DMS153 (cell line): Measurements from ENCODE around the gene RNLS.

ENCODE experiments used
- DNase-seq: peaks from one replicate; lab custom pipeline; 2025; lab: John Stamatoyannopoulos, UW

The RNLS gene

GRCh38 chr10:88474884-88475844, 108.0 kb downstream of the RNLS start:
- no peak for DNase-seq

DNA sequence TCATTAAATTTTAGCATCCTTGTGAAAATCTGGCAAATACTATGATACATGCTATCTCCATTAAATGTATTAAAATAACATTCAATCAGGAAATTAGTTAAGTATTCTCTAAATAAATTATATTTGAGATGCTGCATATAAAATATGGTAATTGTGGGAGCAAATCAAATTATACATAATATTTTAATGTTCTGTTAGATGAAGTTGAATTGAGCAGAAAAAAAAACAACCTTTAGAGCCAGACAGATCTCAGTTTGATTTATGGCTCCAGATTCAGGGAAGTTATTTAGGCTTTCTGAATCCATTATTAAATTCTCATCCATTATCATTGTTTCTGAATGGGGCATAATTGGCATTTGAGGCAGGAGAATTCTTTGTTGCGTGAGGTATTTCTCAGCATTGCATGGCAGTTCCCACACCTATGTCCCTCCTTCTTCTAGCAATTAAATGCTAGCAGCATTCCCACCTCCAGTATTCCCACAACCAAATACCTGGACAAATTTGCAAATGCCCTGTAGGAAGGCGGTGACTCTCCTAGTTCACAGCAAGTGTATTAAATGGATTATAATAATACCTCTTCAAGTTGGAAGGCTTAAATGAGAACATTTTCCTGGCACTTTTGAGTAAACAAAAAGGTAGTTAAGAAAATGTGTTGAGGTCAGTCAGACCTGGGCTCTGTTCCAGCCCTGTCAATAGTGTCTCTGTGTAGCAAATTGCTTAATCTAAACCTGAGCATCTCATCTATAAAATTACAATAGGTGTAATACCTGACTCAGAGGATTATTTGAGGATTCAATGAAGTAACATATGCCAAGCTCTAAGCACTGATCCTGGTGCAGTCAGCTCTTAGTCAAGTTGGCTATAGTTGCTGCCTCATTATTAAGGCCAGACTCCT, 108.9 kb downstream of the RNLS start:
- DNase-seq: peak; percentile 97

DNA sequence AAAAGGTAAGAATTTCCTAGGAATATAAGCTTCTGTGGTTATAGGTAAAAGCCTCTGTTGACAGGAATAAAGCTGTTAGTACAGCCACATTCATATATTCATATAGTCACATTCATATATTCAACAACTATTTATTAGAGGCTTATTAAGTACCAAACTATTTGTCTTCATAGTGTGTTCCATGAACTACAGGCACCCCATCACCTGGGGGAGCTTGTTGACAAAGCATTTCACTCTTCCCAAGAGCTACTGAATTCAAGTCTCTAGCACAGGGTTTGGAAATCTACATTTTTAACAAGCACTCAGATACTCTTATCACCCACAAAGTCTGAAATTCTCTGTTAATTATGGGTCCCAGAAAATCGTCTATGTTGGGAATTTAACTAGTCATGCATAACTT, 110.6 kb downstream of the RNLS start:
- no peak for DNase-seq

DNA sequence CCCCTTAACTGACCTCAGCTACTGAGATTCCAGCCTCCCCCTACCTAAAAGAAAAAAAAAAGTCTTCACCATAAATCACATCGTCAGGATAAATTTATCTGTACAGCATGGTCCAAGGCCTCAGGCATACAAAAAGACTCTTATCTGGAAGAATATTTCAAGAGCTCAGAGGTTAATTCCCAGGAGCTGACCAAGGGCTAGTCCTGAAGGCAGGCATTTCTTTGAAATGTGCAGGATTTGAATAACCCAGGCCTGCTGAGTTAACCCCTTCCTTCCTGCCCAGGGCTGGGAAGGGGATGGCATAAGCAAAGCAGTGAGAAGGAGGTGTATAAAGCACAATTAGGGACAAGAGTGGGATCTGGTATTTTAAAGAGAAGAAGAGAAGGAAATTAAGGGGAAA, 111.2 kb downstream of the RNLS start:
- DNase-seq: no peak

DNA sequence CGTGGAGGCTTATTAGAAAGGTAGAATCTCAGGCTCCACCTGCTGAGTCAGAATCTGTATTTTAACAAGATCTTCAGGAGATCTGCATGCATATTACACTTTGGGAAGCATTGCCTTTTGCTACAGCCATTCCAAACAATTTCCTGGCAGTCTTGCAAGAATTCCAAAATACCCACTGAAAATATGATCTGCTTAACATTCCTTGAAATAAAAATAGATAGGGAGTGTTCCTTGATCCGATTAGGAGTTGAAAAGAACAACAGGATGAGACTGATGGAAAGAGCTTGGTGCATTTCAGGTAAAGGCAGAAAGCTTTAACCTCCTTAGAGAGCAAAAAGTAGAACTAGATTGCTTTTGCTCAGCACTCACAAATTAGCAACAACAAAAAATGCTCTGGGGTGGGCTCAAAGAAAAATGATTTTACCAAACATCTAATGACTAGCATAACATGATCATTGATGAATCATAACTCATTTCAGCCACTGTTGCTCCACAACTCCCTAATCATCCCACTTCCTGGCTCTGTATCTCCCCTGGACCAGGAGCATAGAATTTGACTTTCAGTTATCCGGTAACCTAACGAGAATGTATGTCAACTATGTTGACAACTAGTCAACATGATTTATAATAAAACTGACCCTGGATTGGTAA, 115.2 kb downstream of the RNLS start:
- DNase-seq: no peak

GRCh38 chr10:88466786-88467185, 116.3 kb downstream of the RNLS start:
- DNase-seq: no peak

DNA sequence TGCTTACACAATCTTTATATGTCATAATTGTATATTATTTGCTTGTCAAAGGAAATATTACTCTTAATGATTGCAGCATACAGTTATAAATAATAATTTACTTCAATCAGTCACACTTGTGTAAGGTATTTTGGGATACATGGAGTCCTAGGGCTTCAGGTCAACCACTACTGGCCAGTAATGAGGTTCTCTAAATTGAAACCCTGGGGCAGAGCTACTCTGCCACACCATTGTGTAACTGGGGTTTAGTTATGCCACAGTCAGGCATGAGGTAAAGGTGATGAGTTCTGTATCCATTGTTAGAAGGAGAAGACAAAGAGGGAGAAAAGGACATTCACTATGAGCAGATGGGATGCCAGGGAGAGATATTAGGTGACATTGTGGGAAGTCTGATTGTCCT, 117.4 kb downstream of the RNLS start:
- no peak for DNase-seq

DNA sequence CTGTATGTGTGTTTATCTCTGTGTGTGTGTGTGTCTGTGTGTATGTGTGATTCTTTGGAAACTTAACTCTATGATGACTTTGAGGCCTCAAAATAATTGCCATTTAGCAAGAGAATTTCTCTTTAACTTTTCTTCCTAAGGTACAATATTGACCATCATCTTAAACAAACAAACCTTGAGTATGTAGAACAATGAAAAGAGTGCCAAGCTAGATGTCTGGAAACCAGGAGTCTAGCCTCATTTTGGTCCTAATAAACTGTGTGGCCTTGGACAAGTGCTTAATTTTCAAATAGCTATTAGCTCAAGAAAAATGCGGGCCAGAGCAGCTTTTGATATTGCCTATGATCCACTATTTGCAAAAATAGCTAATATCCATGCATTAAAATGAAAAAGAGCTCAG, 119.3 kb downstream of the RNLS start:
- no peak for DNase-seq

GRCh38 chr10:88461426-88461825, 121.7 kb downstream of the RNLS start:
- no peak for DNase-seq

- no peak for DNase-seq
These were observed 123.6 kb downstream of the RNLS start for GRCh38 chr10:88459530-88459929.

- no peak for DNase-seq
These were observed 124.9 kb downstream of the RNLS start for GRCh38 chr10:88458209-88458608.

DNA sequence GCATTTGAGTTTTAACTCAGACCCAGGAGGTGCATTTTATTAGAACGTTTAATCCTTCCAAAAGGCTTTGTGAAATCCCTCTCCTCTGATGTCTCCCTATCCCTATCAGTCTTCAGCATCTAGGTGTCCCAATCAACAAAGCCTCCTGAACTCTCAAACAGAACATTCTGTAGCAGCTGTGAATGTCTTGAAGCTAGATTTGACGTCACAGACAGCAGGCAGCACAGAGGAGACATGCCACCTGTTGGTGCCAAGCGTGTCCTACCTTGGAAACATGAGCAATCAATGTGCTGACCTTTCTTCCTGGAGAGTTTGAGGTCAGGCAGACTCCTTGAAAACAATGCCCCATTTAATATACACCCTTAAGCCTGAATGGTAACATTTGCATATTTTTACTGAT, 125.5 kb downstream of the RNLS start:
- DNase-seq: no peak

DNA sequence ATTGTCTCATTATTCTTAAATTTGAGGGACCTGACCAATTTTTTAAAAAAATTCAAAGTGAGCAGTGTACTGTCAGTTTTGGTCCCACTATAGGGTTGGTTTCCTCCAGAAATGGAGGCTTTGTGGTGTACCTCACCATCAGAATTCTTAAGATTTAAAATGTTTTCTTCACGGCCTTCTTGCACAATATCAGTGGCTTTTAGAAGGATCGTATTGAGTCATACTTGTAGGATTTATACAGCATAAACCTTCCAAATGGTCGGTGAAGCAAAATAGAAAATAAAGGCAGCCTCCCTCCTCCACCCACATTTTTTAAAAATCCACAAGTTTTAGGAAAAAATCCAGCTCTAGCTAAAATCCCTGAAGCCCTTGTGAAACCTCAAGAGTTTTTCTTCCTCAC, 126.4 kb downstream of the RNLS start:
- DNase-seq: no peak

- DNase-seq: no peak
These were observed 127.3 kb downstream of the RNLS start for GRCh38 chr10:88455831-88456230.

DNA sequence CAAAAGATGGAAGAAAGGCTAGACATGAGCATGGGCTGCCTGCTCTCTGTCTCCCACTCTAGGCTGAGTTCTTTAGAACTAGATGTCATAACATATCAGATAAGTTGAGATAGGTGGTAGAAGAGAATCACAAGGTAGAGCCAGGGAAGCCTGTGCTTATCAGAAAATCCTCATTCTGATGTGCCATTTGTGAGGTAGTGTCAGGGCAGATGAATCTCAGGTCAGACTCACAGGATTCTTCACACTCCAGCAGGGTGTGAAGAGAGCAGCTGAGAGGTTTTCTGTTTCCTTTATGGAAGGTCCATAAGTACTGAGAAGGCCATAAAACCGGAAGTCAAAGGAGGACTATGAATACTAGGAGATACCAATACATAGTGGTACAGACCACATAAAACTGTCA, 132.9 kb downstream of the RNLS start:
- DNase-seq: no peak

DNA sequence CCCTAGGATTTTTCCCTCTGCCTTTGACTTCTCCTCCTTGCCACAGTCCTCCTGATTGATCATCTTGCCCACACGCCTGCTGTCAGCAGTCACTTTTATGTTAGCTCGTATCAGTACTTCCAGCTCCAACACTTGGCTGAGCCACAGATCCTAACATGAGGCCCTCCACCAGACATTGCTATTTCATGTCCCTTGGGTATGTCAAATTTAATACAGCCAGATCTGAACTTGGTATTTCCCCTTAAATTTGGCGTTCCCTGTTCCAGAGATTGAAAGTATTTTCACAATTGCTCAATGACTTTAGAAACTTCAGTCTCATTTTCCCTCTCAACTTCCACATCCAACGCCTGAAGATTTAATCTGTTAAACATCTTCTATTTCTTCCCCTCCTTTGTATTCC, 140.4 kb downstream of the RNLS start:
- no peak for DNase-seq

DNA sequence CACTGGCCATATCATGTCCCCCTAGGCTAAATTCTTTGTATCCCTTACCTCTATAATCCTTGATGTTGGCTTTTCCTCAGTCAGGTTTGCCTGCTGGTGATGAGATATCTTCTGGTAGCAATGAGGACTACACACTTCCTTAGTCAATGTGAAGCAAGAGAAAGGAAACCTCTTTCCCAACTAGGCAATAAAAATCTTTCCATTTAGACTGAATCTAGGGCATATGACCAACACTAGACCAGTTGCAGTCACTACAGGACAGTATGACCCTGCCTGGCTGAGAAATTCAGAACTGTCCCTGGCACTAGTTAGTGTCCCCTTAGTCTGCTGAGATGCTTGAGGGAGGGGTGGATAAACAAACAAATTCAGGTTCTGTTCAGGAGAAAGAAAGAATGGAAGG, 142.6 kb downstream of the RNLS start:
- DNase-seq: no peak

DNA sequence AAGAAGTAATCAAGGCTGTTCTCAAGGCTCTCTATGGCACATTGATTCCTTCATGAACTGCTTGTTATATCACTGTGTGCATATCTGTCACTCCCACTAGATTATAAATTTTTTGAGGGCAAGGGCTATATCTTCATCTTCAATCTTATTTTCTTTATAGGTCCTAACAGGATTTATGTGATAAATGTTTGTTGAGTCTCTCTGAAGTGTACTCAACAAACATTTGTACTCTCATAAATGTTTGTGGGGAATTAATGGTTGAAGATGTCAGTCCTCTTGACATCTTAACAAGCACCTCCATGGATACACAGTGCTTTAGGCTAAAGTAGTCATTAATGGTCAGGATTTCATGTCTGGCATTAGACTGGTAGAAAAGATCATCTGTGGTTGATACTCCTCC, 143.2 kb downstream of the RNLS start:
- peak; percentile 31 for DNase-seq

DNA sequence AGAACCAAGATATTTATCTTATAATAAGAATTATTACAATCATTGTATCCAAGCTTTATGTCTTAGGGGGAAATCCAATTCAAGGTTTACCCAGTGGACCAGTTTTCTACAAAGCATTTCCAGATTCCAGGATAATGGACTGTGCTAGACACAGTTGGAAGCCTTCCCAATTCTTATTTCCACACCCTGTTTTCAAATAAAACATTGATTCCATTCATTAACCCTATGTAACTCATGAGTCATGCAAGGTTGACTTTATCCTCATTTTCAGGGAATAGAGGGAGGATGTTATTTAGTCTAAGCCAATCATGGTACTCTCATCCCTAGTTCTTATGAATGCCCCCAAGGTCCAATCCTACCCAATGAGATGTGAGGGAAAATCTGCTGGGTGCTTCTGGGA, 145.7 kb downstream of the RNLS start:
- peak; percentile 6 for DNase-seq

- no peak for DNase-seq
These were observed 149.4 kb downstream of the RNLS start for GRCh38 chr10:88433565-88434186.

DNA sequence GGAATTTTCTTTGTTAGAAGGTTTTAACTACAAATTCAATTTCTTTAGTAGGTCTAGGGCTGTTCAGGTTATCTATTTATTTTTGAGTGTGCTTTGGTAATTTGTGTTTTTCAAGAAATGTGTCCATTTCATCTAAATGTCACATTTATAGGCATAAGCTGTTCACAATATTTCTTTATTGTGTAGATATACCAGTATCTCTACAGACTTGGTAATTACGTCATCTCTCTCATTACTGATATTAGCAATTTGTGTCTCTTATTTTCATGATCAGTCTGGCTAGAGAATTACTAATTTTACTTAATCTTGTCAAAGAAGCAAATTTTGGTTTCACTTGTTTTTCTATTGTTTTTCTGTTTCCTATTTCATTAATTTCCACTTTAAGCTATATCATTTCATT, 152.0 kb downstream of the RNLS start:
- DNase-seq: no peak

DNA sequence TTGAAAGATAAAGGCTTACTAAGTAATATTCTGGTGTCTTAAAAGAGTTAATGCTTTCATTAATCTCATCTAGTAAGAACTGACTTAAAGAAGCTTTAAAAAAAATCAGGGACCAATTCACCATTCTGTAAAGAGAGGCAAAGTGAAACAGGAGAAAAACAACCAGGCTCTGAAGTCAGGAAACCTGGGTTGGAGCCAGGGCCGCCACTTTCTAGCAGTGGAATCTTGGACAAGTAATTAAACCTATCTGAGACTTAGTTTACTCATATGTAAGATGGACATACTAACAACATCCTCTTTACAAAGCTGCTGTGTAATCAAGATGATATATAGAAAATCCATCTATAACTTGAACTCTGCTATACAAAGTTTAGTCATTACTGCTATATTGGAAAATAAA, 154.1 kb downstream of the RNLS start:
- no peak for DNase-seq
